ENCODE results near the gene C17orf67.

C17orf67 gene

GRCh38 chr17:56755310-56755709 is 78.4 kb downstream of the C17orf67 start:
- TF ChIP-seq EP300 (IDR thresholded peaks at IDR 0.05; ENCODE audit: borderline replicate concordance) (no peak), CREB1 (IDR thresholded peaks at IDR 0.05; ENCODE audit: low read depth) (no peak), CEBPB (IDR thresholded peaks at IDR 0.05) (no peak), TAF1 (IDR thresholded peaks at IDR 0.05; ENCODE audit: low read depth) (no peak)

GRCh38 chr17:56754523-56755208 is 79.1 kb downstream of the C17orf67 start:
- TF ChIP-seq YY1 (IDR thresholded peaks at IDR 0.05; ENCODE audit: low read depth) (no peak), USF1 (IDR thresholded peaks at IDR 0.05) (no peak), TEAD4 (IDR thresholded peaks at IDR 0.05) (no peak), FOXM1 (IDR thresholded peaks at IDR 0.05; ENCODE audit: borderline replicate concordance, low read depth) (no peak), CREB1 (IDR thresholded peaks at IDR 0.05; ENCODE audit: low read depth) (no peak), TCF12 (IDR thresholded peaks at IDR 0.05; ENCODE audit: low read depth) (no peak), TAF1 (IDR thresholded peaks at IDR 0.05; ENCODE audit: low read depth) (no peak), REST (IDR thresholded peaks at IDR 0.05; ENCODE audit: low read depth) (no peak), ZBTB7A (IDR thresholded peaks at IDR 0.05; ENCODE audit: low read depth) (no peak), MAX (IDR thresholded peaks at IDR 0.05) (no peak), EP300 (IDR thresholded peaks at IDR 0.05; ENCODE audit: borderline replicate concordance) (no peak), RAD21 (IDR thresholded peaks at IDR 0.05; ENCODE audit: low read depth) (no peak), EGR1 (IDR thresholded peaks at IDR 0.05) (no peak), NFIC (IDR thresholded peaks at IDR 0.05) (no peak), CEBPB (IDR thresholded peaks at IDR 0.05) (no peak)

GRCh38 chr17:56752263-56752836 is 81.4 kb downstream of the C17orf67 start:
- TF ChIP-seq FOXM1 (IDR thresholded peaks at IDR 0.05; ENCODE audit: borderline replicate concordance, low read depth) (no peak), RAD21 (IDR thresholded peaks at IDR 0.05; ENCODE audit: low read depth) (no peak), EGR1 (IDR thresholded peaks at IDR 0.05) (no peak), TAF1 (IDR thresholded peaks at IDR 0.05; ENCODE audit: low read depth) (no peak), CEBPB (IDR thresholded peaks at IDR 0.05) (no peak)

GRCh38 chr17:56751145-56751738 is 82.5 kb downstream of the C17orf67 start:
- TF ChIP-seq TCF12 (IDR thresholded peaks at IDR 0.05; ENCODE audit: low read depth) (no peak), TAF1 (IDR thresholded peaks at IDR 0.05; ENCODE audit: low read depth) (no peak), USF1 (IDR thresholded peaks at IDR 0.05) (no peak), MAX (IDR thresholded peaks at IDR 0.05) (no peak), YY1 (IDR thresholded peaks at IDR 0.05; ENCODE audit: low read depth) (no peak), ZBTB7A (IDR thresholded peaks at IDR 0.05; ENCODE audit: low read depth) (no peak), REST (IDR thresholded peaks at IDR 0.05; ENCODE audit: low read depth) (no peak), FOXM1 (IDR thresholded peaks at IDR 0.05; ENCODE audit: borderline replicate concordance, low read depth) (no peak), CREB1 (IDR thresholded peaks at IDR 0.05; ENCODE audit: low read depth) (no peak), EGR1 (IDR thresholded peaks at IDR 0.05) (no peak), EP300 (IDR thresholded peaks at IDR 0.05; ENCODE audit: borderline replicate concordance) (no peak), CEBPB (IDR thresholded peaks at IDR 0.05) (no peak), TEAD4 (IDR thresholded peaks at IDR 0.05) (no peak), RAD21 (IDR thresholded peaks at IDR 0.05; ENCODE audit: low read depth) (no peak), NFIC (IDR thresholded peaks at IDR 0.05) (no peak)

- TF ChIP-seq USF1 (IDR thresholded peaks at IDR 0.05) (no peak), REST (IDR thresholded peaks at IDR 0.05; ENCODE audit: low read depth) (no peak), TCF12 (IDR thresholded peaks at IDR 0.05; ENCODE audit: low read depth) (no peak), FOXM1 (IDR thresholded peaks at IDR 0.05; ENCODE audit: borderline replicate concordance, low read depth) (no peak), ZBTB7A (IDR thresholded peaks at IDR 0.05; ENCODE audit: low read depth) (no peak), RAD21 (IDR thresholded peaks at IDR 0.05; ENCODE audit: low read depth) (no peak), MAX (IDR thresholded peaks at IDR 0.05) (no peak), TAF1 (IDR thresholded peaks at IDR 0.05; ENCODE audit: low read depth) (no peak), YY1 (IDR thresholded peaks at IDR 0.05; ENCODE audit: low read depth) (no peak), TEAD4 (IDR thresholded peaks at IDR 0.05) (no peak), CEBPB (IDR thresholded peaks at IDR 0.05) (no peak), EGR1 (IDR thresholded peaks at IDR 0.05) (no peak), NFIC (IDR thresholded peaks at IDR 0.05) (no peak), CREB1 (IDR thresholded peaks at IDR 0.05; ENCODE audit: low read depth) (no peak), EP300 (IDR thresholded peaks at IDR 0.05; ENCODE audit: borderline replicate concordance) (no peak)
Measured at GRCh38 chr17:56744721-56745120, 89.0 kb downstream of the C17orf67 start.
